Fibroblast of lung (primary cell): ENCODE measurements around the gene GLRA1. TPM values are rescaled to one million over a fixed set of nuclear protein-coding genes. Genes with fewer than 3 reads are reported as not detected.

Experiments
- DNase-seq, 2 donors: peaks; one replicate each; pipeline versions ENCODE4 v3.0.0 to v3.0.0-alpha.2; 2010; ENCODE audit warnings: low read depth in 2 of 2
- H2AFZ ChIP-seq: 2 replicates; pipeline ENCODE4 v1.5.1; 2012; ENCODE audit warnings: low read length, control low read depth, inconsistent platforms
- H3K27ac ChIP-seq: 2 replicates; pipeline ENCODE4 v1.5.1; 2011; ENCODE audit warnings: low read length, control low read depth; ENCODE audit not compliant: insufficient read depth
- H3K27me3 ChIP-seq: 2 replicates; pipeline ENCODE4 v1.5.1; 2011; ENCODE audit warnings: mild to moderate bottlenecking, low read length; ENCODE audit not compliant: control insufficient read depth, insufficient read depth
- H3K36me3 ChIP-seq: 2 replicates; pipeline ENCODE4 v1.5.1; 2011; ENCODE audit warnings: low read length; ENCODE audit not compliant: control insufficient read depth, insufficient read depth
- H3K4me1 ChIP-seq: 2 replicates; pipeline ENCODE4 v1.5.1; 2011; ENCODE audit warnings: low read length; ENCODE audit not compliant: control insufficient read depth, insufficient read depth; ENCODE audit errors: extremely low read depth
- H3K4me2 ChIP-seq: 2 replicates; pipeline ENCODE4 v1.5.1; 2011; ENCODE audit warnings: low read length, control low read depth; ENCODE audit not compliant: insufficient read depth; ENCODE audit errors: extremely low read depth
- H3K4me3 ChIP-seq, 4 experiments: fragments of 200-600 bp in 1 of 4; sonication (generic) in 1 of 4; replicated peaks in 1 of 4; 2 replicates each; pipeline ENCODE4 v1.5.1; 2011 to 2016; ENCODE audit warnings: low read length in 4 of 4, low read depth in 3 of 4, mild to moderate bottlenecking in 3 of 4, control low read depth in 2 of 4, inconsistent platforms in 1 of 4, mixed read lengths in 1 of 4; ENCODE audit not compliant: insufficient read depth in 1 of 4; ENCODE audit errors: control extremely low read depth in 1 of 4
- H3K79me2 ChIP-seq: 2 replicates; pipeline ENCODE4 v1.5.1; 2012; ENCODE audit warnings: mild to moderate bottlenecking, low read length, inconsistent platforms; ENCODE audit not compliant: control insufficient read depth, insufficient read depth
- H3K9ac ChIP-seq: 2 replicates; pipeline ENCODE4 v1.5.1; 2011; ENCODE audit warnings: mild to moderate bottlenecking, low read length, control low read depth; ENCODE audit not compliant: insufficient read depth
- H3K9me3 ChIP-seq: 2 replicates; pipeline ENCODE4 v1.5.1; 2012; ENCODE audit warnings: low read depth, low read length; ENCODE audit not compliant: control insufficient read depth, insufficient read depth
- H4K20me1 ChIP-seq: 2 replicates; pipeline ENCODE4 v1.5.1; 2011; ENCODE audit warnings: low read length; ENCODE audit not compliant: control insufficient read depth, insufficient read depth; ENCODE audit errors: extremely low read depth
- EZH2 ChIP-seq: IDR thresholded peaks from 2 replicates; pipeline ENCODE4 v1.5.1; 2012; ENCODE audit warnings: low read length, control low read depth, mild to moderate bottlenecking; ENCODE audit errors: missing control alignments
- polyA plus RNA-seq, 2 donors: library from polyadenylated mRNA; depleted of rRNA in 1 of 2; stranded (reverse) in 1 of 2; unstranded in 1 of 2; fragments of >200 nt; gene quantifications; 2 replicates each; pipeline ENCODE4 v1.2.1, GENCODE V29; 2011 to 2012; ENCODE audit warnings: missing spikeins in 1 of 2
- total RNA-seq: library from RNA; depleted of rRNA; stranded (reverse); fragments of >200 nt; gene quantifications from 2 replicates; pipeline ENCODE4 v1.2.1, GENCODE V29; 2014
- TF ChIP-seq, protein P1 (sequence below), 2 donors: IDR thresholded peaks in 1 of 2; conservative IDR thresholded peaks in 1 of 2; 1 replicate in 1 of 2; 2 replicates in 1 of 2; pipeline ENCODE4 v1.5.1; 2011 to 2012; ENCODE audit warnings: low read length in 2 of 2, control low read depth in 1 of 2, inconsistent platforms in 1 of 2, low read depth in 1 of 2, mild to moderate bottlenecking in 1 of 2

Gene GLRA1
- total and polyA plus RNA-seq, 2 donors (not counting 1 experiment from before 2014, with no cell fraction given): not detected

DNA sequence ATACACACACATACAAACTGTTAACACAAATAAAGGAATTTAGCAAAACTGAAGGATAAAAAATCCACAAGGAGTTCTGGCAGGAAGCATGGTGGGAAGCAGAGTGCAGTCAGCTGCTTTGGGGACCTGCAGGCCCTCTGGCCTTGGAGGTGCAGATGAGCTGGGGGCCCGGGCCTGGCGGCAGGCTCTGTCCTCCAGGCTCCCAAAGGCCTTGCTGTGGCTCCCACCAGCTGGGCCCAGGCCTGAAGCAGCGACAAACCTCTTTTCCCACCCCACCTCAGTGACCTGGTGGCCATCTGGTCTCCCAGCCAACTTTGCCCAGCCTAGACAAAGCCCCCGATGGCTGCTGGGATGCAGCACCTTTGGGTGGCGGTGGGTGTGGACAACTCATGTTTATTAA lies 67.8 kb downstream of the GLRA1 start:
- H2AFZ ChIP-seq: no peak overlapping the region
- no peaks in the 10 kb centered on the region for H3K4me1 ChIP-seq
- H4K20me1 ChIP-seq: no peaks in the 10 kb centered on the region
- DNase-seq: no peak
- H3K4me3 ChIP-seq: no peak overlapping the region
- no peaks in the 10 kb centered on the region for H3K36me3 ChIP-seq
- no peaks in the 10 kb centered on the region for H3K27me3 ChIP-seq
- H3K9ac ChIP-seq: no peak overlapping the region
- TF ChIP-seq EZH2: no peak
- TF ChIP-seq, protein P1, sequence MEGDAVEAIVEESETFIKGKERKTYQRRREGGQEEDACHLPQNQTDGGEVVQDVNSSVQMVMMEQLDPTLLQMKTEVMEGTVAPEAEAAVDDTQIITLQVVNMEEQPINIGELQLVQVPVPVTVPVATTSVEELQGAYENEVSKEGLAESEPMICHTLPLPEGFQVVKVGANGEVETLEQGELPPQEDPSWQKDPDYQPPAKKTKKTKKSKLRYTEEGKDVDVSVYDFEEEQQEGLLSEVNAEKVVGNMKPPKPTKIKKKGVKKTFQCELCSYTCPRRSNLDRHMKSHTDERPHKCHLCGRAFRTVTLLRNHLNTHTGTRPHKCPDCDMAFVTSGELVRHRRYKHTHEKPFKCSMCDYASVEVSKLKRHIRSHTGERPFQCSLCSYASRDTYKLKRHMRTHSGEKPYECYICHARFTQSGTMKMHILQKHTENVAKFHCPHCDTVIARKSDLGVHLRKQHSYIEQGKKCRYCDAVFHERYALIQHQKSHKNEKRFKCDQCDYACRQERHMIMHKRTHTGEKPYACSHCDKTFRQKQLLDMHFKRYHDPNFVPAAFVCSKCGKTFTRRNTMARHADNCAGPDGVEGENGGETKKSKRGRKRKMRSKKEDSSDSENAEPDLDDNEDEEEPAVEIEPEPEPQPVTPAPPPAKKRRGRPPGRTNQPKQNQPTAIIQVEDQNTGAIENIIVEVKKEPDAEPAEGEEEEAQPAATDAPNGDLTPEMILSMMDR (conservative IDR thresholded peaks at IDR 0.05 in 1 of 2, IDR thresholded peaks at IDR 0.05 in 1 of 2; ENCODE audit: low read depth in 1 of 2, low read length in 2 of 2): no peak
- no peak overlapping the region for H3K4me2 ChIP-seq
- H3K79me2 ChIP-seq: no peaks in the 10 kb centered on the region
- no peaks in the 10 kb centered on the region for H3K9me3 ChIP-seq
- no peak overlapping the region for H3K27ac ChIP-seq

DNA sequence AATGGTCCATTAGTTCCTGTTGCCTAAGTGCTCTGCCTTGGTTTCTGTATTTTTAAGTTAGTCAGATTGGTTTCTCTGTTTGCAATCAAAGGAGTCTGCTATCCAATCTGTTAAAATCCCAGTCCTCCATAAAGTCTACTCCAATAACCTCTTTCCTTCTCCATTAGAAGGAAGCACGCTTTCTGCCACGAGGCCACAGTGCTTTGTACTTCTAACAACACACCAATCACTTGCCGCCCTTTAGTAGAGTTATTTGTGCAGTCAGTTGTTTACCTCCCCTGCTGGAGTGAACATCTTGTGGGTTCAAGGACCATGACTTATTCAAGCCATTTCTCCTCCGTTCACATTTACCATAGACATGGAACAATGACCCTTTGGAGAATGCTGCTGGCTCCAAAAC lies 69.0 kb downstream of the GLRA1 start:
- no peak overlapping the region for H3K27ac ChIP-seq
- H3K36me3 ChIP-seq: no peaks in the 10 kb centered on the region
- no peaks in the 10 kb centered on the region for H3K9me3 ChIP-seq
- no peak overlapping the region for H3K4me3 ChIP-seq
- H3K4me1 ChIP-seq: no peaks in the 10 kb centered on the region
- H3K27me3 ChIP-seq: no peaks in the 10 kb centered on the region
- H3K9ac ChIP-seq: no peak overlapping the region
- DNase-seq: no peak
- no peaks in the 10 kb centered on the region for H3K79me2 ChIP-seq
- TF ChIP-seq, protein P1 (conservative IDR thresholded peaks at IDR 0.05 in 1 of 2, IDR thresholded peaks at IDR 0.05 in 1 of 2; ENCODE audit: low read depth in 1 of 2, low read length in 2 of 2): no peak
- no peak for TF ChIP-seq EZH2
- no peak overlapping the region for H2AFZ ChIP-seq
- H4K20me1 ChIP-seq: no peaks in the 10 kb centered on the region
- no peak overlapping the region for H3K4me2 ChIP-seq

GRCh38 chr5:151847871-151848270 lies 76.8 kb downstream of the GLRA1 start:
- H3K4me2 ChIP-seq: no peak overlapping the region
- H3K4me1 ChIP-seq: no peaks in the 10 kb centered on the region
- H3K27ac ChIP-seq: no peak overlapping the region
- no peak overlapping the region for H2AFZ ChIP-seq
- TF ChIP-seq EZH2: no peak
- TF ChIP-seq, protein P1 (conservative IDR thresholded peaks at IDR 0.05 in 1 of 2, IDR thresholded peaks at IDR 0.05 in 1 of 2; ENCODE audit: low read depth in 1 of 2, low read length in 2 of 2): no peak
- H3K36me3 ChIP-seq: no peaks in the 10 kb centered on the region
- H3K4me3 ChIP-seq: no peak overlapping the region
- no peaks in the 10 kb centered on the region for H3K79me2 ChIP-seq
- H3K27me3 ChIP-seq: no peaks in the 10 kb centered on the region
- H3K9ac ChIP-seq: no peak overlapping the region
- DNase-seq: no peak
- H4K20me1 ChIP-seq: no peaks in the 10 kb centered on the region
- no peaks in the 10 kb centered on the region for H3K9me3 ChIP-seq
